ENCODE results near the gene STPG1.

The STPG1 gene

GRCh38 chr1:24392982-24393650 is 20.5 kb downstream of the STPG1 start:
- no peak overlapping the region for H3K27ac ChIP-seq

DNA sequence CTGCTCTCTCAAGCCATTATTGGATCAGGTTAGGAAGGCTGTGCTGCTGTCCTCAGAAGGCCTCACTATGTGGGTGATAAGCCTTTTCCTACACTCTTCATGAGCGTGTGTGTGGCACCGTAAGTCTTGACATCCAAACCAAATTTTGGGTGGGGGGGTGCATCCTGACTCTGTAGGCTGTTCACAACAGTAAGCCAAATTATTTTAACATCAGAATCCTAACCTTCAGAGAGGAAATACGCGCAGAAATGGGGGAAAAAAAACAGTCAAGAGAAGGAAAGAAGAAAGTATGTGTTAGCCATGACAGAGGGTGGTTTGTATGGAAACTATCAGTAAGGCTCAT is 21.0 kb downstream of the STPG1 start:
- TF ChIP-seq ZFX (IDR thresholded peaks at IDR 0.05; ENCODE audit: borderline replicate concordance) (no peak), CTCF (IDR thresholded peaks at IDR 0.05) (peak; percentile 49)
- H3K27ac ChIP-seq = no peak overlapping the region

More at GRCh38 chr1:24392982-24393650, 20.5 kb downstream of the STPG1 start:
- no peak for TF ChIP-seq CTCF (IDR thresholded peaks at IDR 0.05)
- no peak for TF ChIP-seq ZFX (IDR thresholded peaks at IDR 0.05; ENCODE audit: borderline replicate concordance)

- H3K27ac ChIP-seq = no peak overlapping the region
These were observed 21.5 kb downstream of the STPG1 start for GRCh38 chr1:24391882-24392603.

GRCh38 chr1:24390924-24391782 is 22.4 kb downstream of the STPG1 start:
- no peak for TF ChIP-seq ZFX (IDR thresholded peaks at IDR 0.05; ENCODE audit: borderline replicate concordance)
- TF ChIP-seq CTCF (IDR thresholded peaks at IDR 0.05) = peak; percentile 96
- H3K27ac ChIP-seq = no peak overlapping the region

More at GRCh38 chr1:24391882-24392603, 21.5 kb downstream of the STPG1 start:
- TF ChIP-seq ZFX (IDR thresholded peaks at IDR 0.05; ENCODE audit: borderline replicate concordance) = no peak
- TF ChIP-seq CTCF (IDR thresholded peaks at IDR 0.05) = peak; percentile 84

- TF ChIP-seq CTCF (IDR thresholded peaks at IDR 0.05) = no peak
- no peak for TF ChIP-seq ZFX (IDR thresholded peaks at IDR 0.05; ENCODE audit: borderline replicate concordance)
- no peak overlapping the region for H3K27ac ChIP-seq
These were observed 24.3 kb downstream of the STPG1 start for GRCh38 chr1:24389231-24389678.

GRCh38 chr1:24388331-24388885 is 25.2 kb downstream of the STPG1 start:
- TF ChIP-seq ZFX (IDR thresholded peaks at IDR 0.05; ENCODE audit: borderline replicate concordance) = no peak
- TF ChIP-seq CTCF (IDR thresholded peaks at IDR 0.05) = no peak
- no peak overlapping the region for H3K27ac ChIP-seq
